CD8-positive, alpha-beta memory T cell (primary cell): Measurements from ENCODE around the gene SPNS2. TPM values are rescaled to one million over a fixed set of nuclear protein-coding genes. Genes with fewer than 3 reads are reported as not detected.
A peak's percentile ranks its signal among the peaks of the same experiment; 100 is the strongest.

Experiments
- CTCF ChIA-PET: fragments of 350-600 bp; sonication (Branson Sonifier 250); formaldehyde crosslinking; loops from one replicate; lab custom pipeline; 2021; ENCODE audit warnings: antibody characterized with exemption; lab: Charles Lee
- POLR2A ChIA-PET: fragments of 350-600 bp; sonication (Branson Sonifier 250); formaldehyde crosslinking; loops from one replicate; lab custom pipeline; 2021; ENCODE audit warnings: antibody characterized with exemption; lab: Charles Lee
- DNase-seq, 5 donors: peaks; one replicate each; pipeline versions ENCODE4 v3.0.0 to v3.0.0-alpha.2; 2020 to 2022; ENCODE audit warnings: mixed read lengths in 1 of 5
- H3K27ac ChIP-seq: one replicate; pipeline ENCODE4 v1.7.0; 2013; ENCODE audit warnings: low read depth, mild to moderate bottlenecking, low read length, moderate library complexity
- H3K27me3 ChIP-seq: 2 replicates; pipeline ENCODE4 v1.7.0; 2013; ENCODE audit warnings: low read length, mild to moderate bottlenecking; ENCODE audit not compliant: insufficient read depth, poor library complexity, severe bottlenecking
- H3K36me3 ChIP-seq: 2 replicates; pipeline ENCODE4 v1.7.0; 2013; ENCODE audit warnings: mild to moderate bottlenecking, low read length, moderate library complexity; ENCODE audit not compliant: insufficient read depth
- H3K4me1 ChIP-seq: 2 replicates; pipeline ENCODE4 v1.7.0; 2013; ENCODE audit warnings: mild to moderate bottlenecking, low read length, moderate library complexity; ENCODE audit not compliant: insufficient read depth
- H3K4me3 ChIP-seq: 2 replicates; pipeline ENCODE4 v1.7.0; 2013; ENCODE audit warnings: mild to moderate bottlenecking, low read length
- H3K9me3 ChIP-seq: 2 replicates; pipeline ENCODE4 v1.7.0; 2013; ENCODE audit warnings: mild to moderate bottlenecking, low read length
- H3K27ac Mint-ChIP-seq, 8 donors: one replicate each; pipeline ENCODE4 v1.8.0; 2020 to 2021; ENCODE audit warnings: mixed read lengths in 8 of 8, mild to moderate bottlenecking in 6 of 8, inconsistent platforms in 3 of 8, moderate library complexity in 3 of 8
- H3K27me3 Mint-ChIP-seq, 2 donors: one replicate each; pipeline ENCODE4 v1.8.0; 2020 to 2021; ENCODE audit warnings: mixed read lengths in 2 of 2, mild to moderate bottlenecking in 1 of 2, moderate library complexity in 1 of 2
- H3K36me3 Mint-ChIP-seq, 3 donors: one replicate each; pipeline ENCODE4 v1.8.0; 2020 to 2021; ENCODE audit warnings: mixed read lengths in 3 of 3, inconsistent platforms in 1 of 3, mild to moderate bottlenecking in 1 of 3
- H3K4me1 Mint-ChIP-seq, 3 donors: one replicate each; pipeline ENCODE4 v1.8.0; 2020 to 2021; ENCODE audit warnings: mixed read lengths in 3 of 3, inconsistent platforms in 1 of 3, mild to moderate bottlenecking in 1 of 3
- H3K4me3 Mint-ChIP-seq, 7 donors: one replicate each; pipeline ENCODE4 v1.8.0; 2020 to 2021; ENCODE audit warnings: mixed read lengths in 7 of 7, mild to moderate bottlenecking in 6 of 7, moderate library complexity in 4 of 7, inconsistent platforms in 2 of 7
- H3K9me3 Mint-ChIP-seq, 5 donors: one replicate each; pipeline ENCODE4 v1.8.0; 2020 to 2022; ENCODE audit warnings: mixed read lengths in 5 of 5, mild to moderate bottlenecking in 3 of 5, moderate library complexity in 2 of 5, inconsistent platforms in 1 of 5
- polyA plus RNA-seq: library from polyadenylated mRNA; unstranded; fragments of 300-500 nt; fragmentation: Illumina TruSeq; gene quantifications from one replicate; pipeline ENCODE4 v1.2.3, GENCODE V29; 2021
- total RNA-seq, 2 experiments: library from RNA; stranded (reverse); gene quantifications; one replicate each; pipeline ENCODE4 v1.2.3, GENCODE V29; 2021

The SPNS2 gene
- total and polyA plus RNA-seq, 3 experiments from 2014 or later = 0.10 to 0.50 (median 0.49) TPM

DNA sequence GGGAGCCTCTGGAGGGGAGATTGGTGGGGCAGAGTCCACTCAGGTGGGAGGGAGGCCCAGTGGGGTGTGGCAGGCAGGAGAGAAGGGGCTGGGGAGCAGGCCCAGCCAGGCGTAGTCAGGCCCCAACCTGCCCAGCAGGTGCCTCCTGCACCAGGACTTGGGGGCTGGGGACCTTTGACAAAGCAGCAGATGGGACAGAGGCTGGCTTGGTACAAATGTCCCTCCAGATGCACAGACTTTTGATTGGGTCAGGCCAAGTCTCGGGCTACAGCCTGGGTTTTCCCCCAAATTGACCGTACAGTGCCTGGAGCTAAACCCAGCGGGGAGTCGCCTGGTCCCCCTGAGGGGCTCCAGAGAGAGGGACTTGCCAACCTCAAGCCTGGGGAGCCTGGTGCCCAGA is 61.3 kb downstream of the SPNS2 start:
- DNase-seq = no peak
- no peak overlapping the region for H3K27ac Mint-ChIP-seq
- H3K4me1 ChIP-seq = peaks cover 18% of the 10 kb centered on the region
- no peaks in the 10 kb centered on the region for H3K27me3 Mint-ChIP-seq
- no peak overlapping the region for H3K27ac ChIP-seq
- no peaks in the 10 kb centered on the region for H3K36me3 ChIP-seq
- no peaks in the 10 kb centered on the region for H3K27me3 ChIP-seq
- no peak overlapping the region for H3K4me3 ChIP-seq
- peaks cover 0 to 5% (median 0%) of the 10 kb centered on the region in 3 donors for H3K36me3 Mint-ChIP-seq
- peaks cover 22 to 33% (median 32%) of the 10 kb centered on the region in 3 donors for H3K4me1 Mint-ChIP-seq
- no peaks in the 10 kb centered on the region for H3K9me3 ChIP-seq
- H3K9me3 Mint-ChIP-seq = no peaks in the 10 kb centered on the region
- peak overlapping the region in 1 of 7 donors; percentile 34 for H3K4me3 Mint-ChIP-seq
- ChIA-PET POLR2A (no interaction called here), CTCF (no interaction called here)

DNA sequence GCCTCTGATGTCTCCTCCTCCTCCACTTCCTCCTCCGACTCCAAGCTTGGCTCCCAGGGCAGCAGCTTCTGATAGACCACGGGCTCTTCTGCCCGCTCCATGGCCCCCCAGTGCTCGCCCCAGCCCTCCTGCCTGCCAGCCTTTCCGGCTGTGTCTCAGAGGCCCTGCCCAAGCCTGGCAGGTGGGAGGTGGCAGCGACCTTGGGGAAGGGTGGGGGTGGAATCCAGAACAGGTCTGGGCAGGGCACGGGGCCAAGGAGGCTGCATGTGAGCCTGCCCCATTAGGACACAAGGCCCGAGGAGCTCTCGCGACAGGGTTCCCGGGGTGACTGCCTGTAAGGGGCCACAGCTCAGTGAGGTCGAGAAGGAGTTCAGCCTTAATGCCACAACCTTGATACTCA is 61.7 kb downstream of the SPNS2 start, which contains the start of gene GGT6:
Gene GGT6 (minus strand): TSS at position 157 of the 400 bp plus-strand sequence. CDS start 56 bp downstream, at position 101.
- H3K9me3 ChIP-seq = no peaks in the 10 kb centered on the region
- Mint-ChIP-seq H3K4me1 (peaks cover 18 to 30% (median 30%) of the 10 kb centered on the region in 3 donors), H3K27ac (peak within 1 kb of the TSS in 3 of 8 donors; percentile 15 to 33 (median 26)), H3K9me3 (no peaks in the 10 kb centered on the region), H3K27me3 (no peaks in the 10 kb centered on the region), H3K4me3 (peak within 1 kb of the TSS in 1 of 7 donors; percentile 34), H3K36me3 (peaks cover 0 to under 1% (median 0%) of the 10 kb centered on the region in 3 donors)
- CTCF ChIA-PET = no interaction called here
- H3K27me3 ChIP-seq = no peaks in the 10 kb centered on the region
- POLR2A ChIA-PET = no interaction called here
- H3K4me3 ChIP-seq = no peak within 1 kb of the TSS
- no peak within 1 kb of the TSS for H3K27ac ChIP-seq
- no peaks in the 10 kb centered on the region for H3K36me3 ChIP-seq
- DNase-seq = no peak
- H3K4me1 ChIP-seq = peaks cover 18% of the 10 kb centered on the region

DNA sequence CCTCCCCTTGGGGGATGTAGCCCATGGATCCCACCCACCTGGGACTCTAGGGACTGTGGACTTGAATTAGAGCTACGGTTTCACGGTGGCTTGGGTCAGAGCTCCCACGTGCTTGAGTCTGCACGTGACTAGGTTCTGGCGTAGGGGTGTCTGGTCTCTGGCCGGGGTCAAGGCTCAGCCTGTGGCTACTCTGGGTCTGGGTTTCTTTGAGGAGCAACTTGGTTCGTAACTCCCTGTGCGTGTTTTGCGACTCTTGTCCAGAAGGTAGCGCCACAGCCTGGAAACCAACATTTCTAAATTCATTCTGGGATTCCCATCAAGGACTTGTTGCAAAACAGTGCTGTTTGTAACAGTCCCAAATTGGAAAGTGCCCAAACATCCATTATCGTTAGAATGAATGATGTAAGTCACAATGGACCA is 62.2 kb downstream of the SPNS2 start:
- no peaks in the 10 kb centered on the region for H3K27me3 ChIP-seq
- CTCF ChIA-PET = no interaction called here
- H3K27me3 Mint-ChIP-seq = no peaks in the 10 kb centered on the region
- no peaks in the 10 kb centered on the region for H3K36me3 ChIP-seq
- no peak overlapping the region for H3K4me3 ChIP-seq
- no peak for DNase-seq
- peaks cover 20% of the 10 kb centered on the region for H3K4me1 ChIP-seq
- H3K9me3 Mint-ChIP-seq = no peaks in the 10 kb centered on the region
- H3K36me3 Mint-ChIP-seq = no peaks in the 10 kb centered on the region
- H3K4me1 Mint-ChIP-seq = peaks cover 18 to 30% (median 30%) of the 10 kb centered on the region in 3 donors
- H3K27ac Mint-ChIP-seq = peak overlapping the region in 1 of 8 donors; percentile 15
- H3K27ac ChIP-seq = no peak overlapping the region
- H3K4me3 Mint-ChIP-seq = no peak overlapping the region
- no peaks in the 10 kb centered on the region for H3K9me3 ChIP-seq
- POLR2A ChIA-PET = no interaction called here

DNA sequence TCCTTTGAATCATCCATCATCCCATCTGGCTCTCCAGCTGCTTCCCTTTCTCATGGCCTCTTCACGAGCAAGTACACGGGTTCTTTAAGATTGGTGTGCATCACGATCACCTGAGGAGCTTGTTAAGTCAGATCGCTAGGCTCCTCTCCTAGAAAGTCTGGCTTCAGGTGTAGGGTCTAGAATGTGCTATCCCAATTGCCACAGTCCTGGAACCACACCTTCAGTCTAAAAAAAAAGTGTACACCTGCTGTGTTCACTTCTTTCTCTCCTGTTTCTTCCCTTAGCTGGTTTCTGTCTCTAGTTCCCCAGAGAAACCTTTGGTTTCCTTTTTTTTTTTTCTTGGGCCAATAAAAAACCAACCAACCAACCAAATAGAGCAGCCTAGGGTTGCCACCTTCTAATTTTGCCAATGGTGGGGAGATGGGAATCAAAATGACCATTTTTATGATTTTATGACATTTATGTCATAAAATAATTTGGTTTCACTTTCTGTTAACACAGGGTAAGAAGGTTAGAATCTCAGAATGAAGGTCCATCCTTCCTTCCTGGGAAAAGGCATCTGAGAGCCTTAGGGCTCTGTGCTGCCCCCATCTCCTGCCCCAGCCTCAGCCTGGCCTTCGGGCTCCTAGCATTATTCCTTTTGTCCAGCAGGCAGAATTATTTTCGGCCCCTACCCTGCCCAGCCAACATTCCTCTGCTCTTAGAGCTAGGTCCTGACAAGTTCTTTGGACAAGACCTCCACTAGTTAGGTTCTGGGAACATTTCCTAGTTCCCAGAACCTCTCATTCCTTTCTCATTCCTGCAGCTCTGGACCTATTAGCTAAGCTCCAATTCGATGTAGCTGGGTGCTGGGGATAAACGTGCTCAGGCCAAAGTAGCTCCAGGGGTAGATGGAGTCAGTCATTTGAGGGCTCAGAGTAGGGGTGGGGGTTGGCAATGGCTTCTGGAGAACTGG is 63.6 kb downstream of the SPNS2 start:
- H3K4me1 ChIP-seq = peaks cover 17% of the 10 kb centered on the region
- POLR2A ChIA-PET = interaction anchor here (0.6 kb wide), 1 partner anchor 115 kb away, joined by 4 read pairs; no protein-coding TSS in a partner anchor
- no peaks in the 10 kb centered on the region for H3K9me3 ChIP-seq
- H3K27me3 ChIP-seq = no peaks in the 10 kb centered on the region
- Mint-ChIP-seq H3K27ac (peak overlapping the region; percentile 14 to 91 (median 54)), H3K36me3 (no peaks in the 10 kb centered on the region), H3K9me3 (no peaks in the 10 kb centered on the region), H3K27me3 (peaks cover 0 to 3% of the 10 kb centered on the region in 2 donors), H3K4me3 (peak overlapping the region in 5 of 7 donors; percentile 5 to 65 (median 53)), H3K4me1 (peaks cover 14 to 28% (median 25%) of the 10 kb centered on the region in 3 donors)
- no peak overlapping the region for H3K4me3 ChIP-seq
- DNase-seq = no peak
- H3K36me3 ChIP-seq = no peaks in the 10 kb centered on the region
- CTCF ChIA-PET = interaction anchor here (1.3 to 1.6 kb wide), 3 partner anchors 8 to 227 kb away, joined by 3 to 4 read pairs (median 4); partner anchors contain the start of gene SPNS3
- H3K27ac ChIP-seq = no peak overlapping the region

DNA sequence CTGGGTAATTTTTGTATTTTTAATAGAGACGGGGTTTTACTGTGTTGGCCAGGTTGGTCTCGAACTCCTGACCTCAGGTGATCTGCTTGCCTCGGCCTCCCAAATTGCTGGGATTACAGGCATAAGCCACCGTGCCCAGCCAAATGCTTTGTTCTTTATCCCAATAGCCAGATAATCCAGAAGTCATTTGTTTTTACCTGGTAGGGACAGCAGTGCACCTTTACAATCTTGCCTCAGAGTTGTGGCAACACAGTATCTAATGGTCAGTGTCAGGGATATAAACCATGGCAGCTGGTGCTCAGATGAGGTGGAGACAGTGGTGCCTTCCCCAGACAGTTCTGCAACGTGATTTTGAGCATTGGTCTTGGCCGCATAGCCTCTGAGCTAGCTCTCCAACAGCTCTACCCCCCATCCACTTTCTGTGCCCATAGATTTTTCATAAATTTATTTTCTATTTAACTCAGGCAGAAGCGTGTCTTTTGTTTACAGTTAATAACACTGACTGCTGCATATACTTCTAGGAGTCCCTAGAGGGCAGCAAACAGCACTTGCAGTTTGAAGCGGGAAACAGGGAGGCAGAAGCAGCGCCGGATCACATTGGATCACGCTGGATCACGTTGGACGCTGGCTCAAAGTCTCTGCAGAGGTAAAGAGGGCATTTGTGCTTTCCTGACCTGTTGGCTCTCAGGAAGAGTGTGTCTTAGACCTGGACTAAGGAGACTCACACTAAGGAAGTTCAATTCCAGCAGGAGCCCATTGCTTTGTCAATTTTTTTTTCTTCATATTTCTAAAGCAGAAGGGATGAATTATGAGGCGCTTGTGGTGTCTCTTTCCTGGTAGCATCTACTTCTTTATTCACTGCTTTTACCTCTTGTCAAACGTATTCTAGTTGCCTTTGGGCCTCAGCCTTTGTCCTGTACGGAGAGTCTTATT is 66.8 kb downstream of the SPNS2 start:
- peak overlapping the region in 3 of 8 donors; percentile 23 to 90 (median 26) for H3K27ac Mint-ChIP-seq
- Histone ChIP-seq H3K4me1 (peaks cover 17% of the 10 kb centered on the region), H3K9me3 (no peaks in the 10 kb centered on the region), H3K36me3 (no peaks in the 10 kb centered on the region), H3K27me3 (no peaks in the 10 kb centered on the region), H3K4me3 (no peak overlapping the region), H3K27ac (no peak overlapping the region)
- peak overlapping the region in 6 of 7 donors; percentile 41 to 76 (median 61) for H3K4me3 Mint-ChIP-seq
- H3K27me3 Mint-ChIP-seq = peaks cover 3 to 5% of the 10 kb centered on the region in 2 donors
- peaks cover 14 to 28% (median 25%) of the 10 kb centered on the region in 3 donors for H3K4me1 Mint-ChIP-seq
- no peaks in the 10 kb centered on the region for H3K9me3 Mint-ChIP-seq
- POLR2A ChIA-PET = interaction anchor here (0.7 kb wide), 1 partner anchor 67 kb away, joined by 4 read pairs; the partner anchor contains the start of gene SPNS2
- DNase-seq = peak; percentile 21 to 66 (median 39)
- CTCF ChIA-PET = interaction anchor here (0.9 to 3.6 kb wide), 15 partner anchors 8 to 318 kb away, joined by 3 to 20 read pairs (median 6); partner anchors contain the start of gene MYBBP1A
- no peaks in the 10 kb centered on the region for H3K36me3 Mint-ChIP-seq

DNA sequence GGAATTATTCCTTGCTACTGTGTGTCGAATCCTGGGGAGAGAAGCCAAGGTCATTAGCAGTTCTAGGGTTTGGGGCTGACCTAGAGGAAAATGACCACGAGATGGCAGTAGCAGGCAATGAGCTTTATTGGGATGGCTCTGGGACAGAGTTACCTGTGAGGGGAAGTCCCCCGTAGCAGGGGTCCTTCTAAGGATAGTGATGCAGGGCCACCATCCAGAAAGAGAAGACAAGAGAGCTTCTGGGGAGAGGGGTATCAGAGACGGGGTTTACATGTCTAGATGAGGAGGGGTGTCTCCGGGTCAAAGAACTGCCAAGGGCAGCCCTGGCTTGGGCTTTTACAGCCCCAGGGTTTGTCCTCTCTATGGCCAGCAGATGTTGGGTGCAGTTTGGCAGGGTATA is 68.1 kb downstream of the SPNS2 start:
- H3K27me3 Mint-ChIP-seq = peaks cover 3 to 5% of the 10 kb centered on the region in 2 donors
- CTCF ChIA-PET = interaction anchor here (0.6 to 3.6 kb wide), 31 partner anchors 10 to 402 kb away, joined by 3 to 20 read pairs (median 4); partner anchors contain the start of genes CHRNE, MYBBP1A and SPNS2
- peaks cover 17% of the 10 kb centered on the region for H3K4me1 ChIP-seq
- DNase-seq = no peak
- no peak overlapping the region for H3K4me3 ChIP-seq
- H3K9me3 ChIP-seq = no peaks in the 10 kb centered on the region
- H3K9me3 Mint-ChIP-seq = no peaks in the 10 kb centered on the region
- no peak overlapping the region for H3K27ac ChIP-seq
- no peaks in the 10 kb centered on the region for H3K36me3 ChIP-seq
- POLR2A ChIA-PET = interaction anchor here (1.5 kb wide), 1 partner anchor 11 kb away, joined by 4 read pairs; no protein-coding TSS in a partner anchor
- H3K27ac Mint-ChIP-seq = no peak overlapping the region
- H3K4me1 Mint-ChIP-seq = peaks cover 14 to 25% (median 24%) of the 10 kb centered on the region in 3 donors
- H3K36me3 Mint-ChIP-seq = no peaks in the 10 kb centered on the region
- H3K4me3 Mint-ChIP-seq = no peak overlapping the region
- H3K27me3 ChIP-seq = no peaks in the 10 kb centered on the region

DNA sequence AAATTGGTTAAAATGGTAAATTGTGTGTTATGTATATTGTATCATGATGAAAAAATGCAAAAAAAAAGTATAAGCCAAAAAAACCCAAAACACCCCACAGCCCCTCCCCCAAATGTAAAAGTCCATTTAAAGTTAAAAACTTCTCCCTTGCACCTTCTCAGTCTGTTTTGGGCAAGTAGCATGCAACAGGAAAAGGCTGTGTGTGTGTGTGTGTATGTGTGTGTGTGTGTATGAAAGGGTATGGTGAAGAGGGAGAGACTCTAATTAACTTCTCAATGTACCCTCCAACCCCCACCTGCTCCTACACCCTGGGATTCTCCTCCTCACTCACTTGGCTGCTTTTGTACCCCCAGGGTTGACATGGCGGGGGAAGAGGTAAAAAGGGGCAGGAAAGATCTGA is 70.9 kb downstream of the SPNS2 start:
- Histone ChIP-seq H3K4me3 (no peak overlapping the region), H3K27me3 (no peaks in the 10 kb centered on the region), H3K27ac (no peak overlapping the region), H3K36me3 (no peaks in the 10 kb centered on the region), H3K4me1 (peaks cover 5% of the 10 kb centered on the region), H3K9me3 (no peaks in the 10 kb centered on the region)
- Mint-ChIP-seq H3K9me3 (no peaks in the 10 kb centered on the region), H3K27ac (no peak overlapping the region), H3K36me3 (no peaks in the 10 kb centered on the region), H3K27me3 (peaks cover 3 to 5% of the 10 kb centered on the region in 2 donors), H3K4me3 (no peak overlapping the region), H3K4me1 (peaks cover 9 to 20% (median 17%) of the 10 kb centered on the region in 3 donors)
- POLR2A ChIA-PET = no interaction called here
- CTCF ChIA-PET = interaction anchor here (1.5 kb wide), 1 partner anchor 8 kb away, joined by 4 read pairs; no protein-coding TSS in a partner anchor
- no peak for DNase-seq
